ENCODE results near the gene HTR3D.
"Not testable (repeated sequence)": the region's sequence is repeated elsewhere in the genome, so short reads cannot be mapped to it uniquely, and the experiment has no call there.

The HTR3D gene

DNA sequence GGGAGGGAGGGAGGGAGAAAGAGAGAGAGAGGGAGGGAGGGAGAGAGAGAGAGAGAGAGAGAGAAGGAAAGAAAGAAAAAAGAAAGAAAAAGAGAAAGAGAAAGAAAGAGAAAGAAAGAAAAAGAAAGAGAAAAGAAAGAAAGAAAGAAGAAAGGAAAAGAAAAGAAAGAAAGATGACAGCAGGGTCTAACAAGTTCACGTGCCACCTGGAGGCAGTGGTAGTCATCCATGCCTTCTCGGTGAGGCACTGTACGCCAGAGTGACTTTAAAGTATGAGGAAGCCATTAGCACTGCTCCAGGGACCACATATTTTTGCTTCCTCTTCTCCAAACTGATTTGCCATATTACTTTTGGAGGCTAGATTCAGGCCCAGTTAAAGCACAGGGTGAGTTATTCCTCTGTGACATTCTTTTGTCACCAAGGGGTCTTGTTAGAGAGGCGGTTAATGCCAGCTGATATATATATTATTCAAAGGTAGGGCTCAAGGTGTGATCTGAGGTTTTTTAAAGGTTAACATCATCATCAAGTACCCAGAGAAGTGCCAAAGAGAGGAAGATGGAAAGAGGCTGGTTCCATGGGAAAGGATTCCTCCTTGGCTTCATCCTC is at the start of gene HTR3D:
TSS of gene HTR3D (plus strand) at position 556 of the 606 bp plus-strand sequence. CDS start at position 556, 0 bp downstream.
- no peak within 1 kb of the TSS for H3K4me3 ChIP-seq (ENCODE audit: low read depth, low read length)

DNA sequence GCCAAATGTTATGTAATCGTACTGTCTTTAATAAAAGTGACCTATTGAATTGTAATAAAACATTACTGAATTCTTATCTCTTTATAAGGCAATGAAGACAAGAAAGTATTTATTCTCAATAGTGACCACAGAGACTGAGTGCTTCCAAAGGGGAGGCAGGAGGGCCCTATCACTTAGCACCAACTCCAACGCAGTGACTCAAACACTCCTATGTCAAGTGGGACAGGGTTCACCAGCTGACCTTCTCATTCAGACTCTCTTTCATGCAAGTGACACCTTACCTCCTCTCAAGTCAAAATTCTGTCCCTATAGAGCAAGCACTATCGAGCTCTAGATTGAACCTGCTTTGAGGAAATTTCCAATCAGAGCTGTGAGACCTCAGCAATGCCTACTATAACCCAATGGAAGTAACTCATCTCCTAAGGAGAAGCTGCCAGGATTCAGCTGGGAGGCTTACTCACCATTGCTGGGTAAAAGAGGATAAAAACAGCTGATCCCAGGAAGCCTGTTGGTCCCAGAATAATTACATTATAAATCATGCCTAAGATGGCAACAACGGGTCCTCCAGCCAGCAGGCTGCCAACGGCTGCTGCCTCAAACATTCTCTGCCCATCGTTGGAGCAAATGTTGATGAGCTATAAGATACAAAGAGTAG is 49.4 kb upstream of the HTR3D start:
- H3K4me3 ChIP-seq (ENCODE audit: low read depth, low read length) = no peak overlapping the region

- H3K4me3 ChIP-seq (ENCODE audit: low read depth, low read length) = no peak overlapping the region
Measured at GRCh38 chr3:183984127-183984740, 47.3 kb upstream of the HTR3D start.

GRCh38 chr3:183984749-183985729 is 46.5 kb upstream of the HTR3D start:
- H3K4me3 ChIP-seq (ENCODE audit: low read depth, low read length) = no peak overlapping the region

GRCh38 chr3:183987000-183987600 is 44.4 kb upstream of the HTR3D start:
- H3K4me3 ChIP-seq (ENCODE audit: low read depth, low read length) = no peak overlapping the region

DNA sequence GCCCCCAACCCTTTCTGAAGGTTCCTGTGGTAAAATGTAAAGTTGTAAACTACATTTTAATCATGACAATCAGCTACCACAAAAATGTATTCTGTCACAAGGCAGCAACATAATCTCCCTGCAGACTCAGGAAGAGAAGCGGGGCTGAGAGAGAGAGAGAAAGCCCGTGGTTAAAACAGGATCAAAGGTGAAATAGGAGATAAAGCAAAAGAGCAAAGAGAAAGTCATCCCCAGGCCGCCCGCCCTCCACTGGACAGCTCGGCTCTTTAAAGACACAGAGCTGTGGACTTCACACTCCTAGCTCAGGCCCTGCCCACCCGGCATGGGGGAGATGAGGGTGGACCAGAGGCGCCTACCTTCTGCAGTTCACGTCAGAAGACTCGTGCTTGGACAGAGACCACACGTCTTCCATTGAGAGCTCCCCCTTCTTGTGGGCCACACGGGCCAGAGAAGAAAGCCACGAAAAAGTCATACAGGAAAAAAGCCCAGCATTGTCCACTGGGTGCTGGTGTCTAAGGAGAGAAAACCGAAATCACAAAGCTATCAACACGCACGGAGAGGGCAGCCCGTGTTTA is 43.2 kb upstream of the HTR3D start:
- H3K4me3 ChIP-seq (ENCODE audit: low read depth, low read length) = no peak overlapping the region

GRCh38 chr3:183991403-183991802 is 40.1 kb upstream of the HTR3D start:
- no peak overlapping the region for H3K4me3 ChIP-seq (ENCODE audit: low read depth, low read length)

GRCh38 chr3:184001761-184002160 is 29.8 kb upstream of the HTR3D start:
- H3K4me3 ChIP-seq (ENCODE audit: low read depth, low read length) = no peak overlapping the region

DNA sequence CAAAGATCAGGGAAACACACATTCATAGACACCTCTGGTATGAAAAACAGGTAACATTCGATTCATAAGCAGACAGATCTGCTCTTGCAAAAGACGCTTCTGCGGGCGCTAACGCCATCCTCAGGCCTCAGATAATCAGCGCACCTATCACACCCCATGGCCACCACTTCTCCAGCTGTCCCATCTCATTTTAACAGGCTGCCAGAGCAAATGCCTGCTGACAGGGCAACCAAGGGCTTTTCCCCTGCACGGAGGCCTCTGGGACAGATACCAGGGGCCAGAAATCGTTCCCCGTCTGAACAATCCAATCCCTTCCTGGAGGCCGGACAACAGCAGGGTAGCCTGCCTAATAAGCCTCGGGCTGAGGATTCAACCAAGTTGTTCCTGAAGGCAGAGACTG is 29.1 kb upstream of the HTR3D start:
- H3K4me3 ChIP-seq (ENCODE audit: low read depth, low read length) = no peak overlapping the region

DNA sequence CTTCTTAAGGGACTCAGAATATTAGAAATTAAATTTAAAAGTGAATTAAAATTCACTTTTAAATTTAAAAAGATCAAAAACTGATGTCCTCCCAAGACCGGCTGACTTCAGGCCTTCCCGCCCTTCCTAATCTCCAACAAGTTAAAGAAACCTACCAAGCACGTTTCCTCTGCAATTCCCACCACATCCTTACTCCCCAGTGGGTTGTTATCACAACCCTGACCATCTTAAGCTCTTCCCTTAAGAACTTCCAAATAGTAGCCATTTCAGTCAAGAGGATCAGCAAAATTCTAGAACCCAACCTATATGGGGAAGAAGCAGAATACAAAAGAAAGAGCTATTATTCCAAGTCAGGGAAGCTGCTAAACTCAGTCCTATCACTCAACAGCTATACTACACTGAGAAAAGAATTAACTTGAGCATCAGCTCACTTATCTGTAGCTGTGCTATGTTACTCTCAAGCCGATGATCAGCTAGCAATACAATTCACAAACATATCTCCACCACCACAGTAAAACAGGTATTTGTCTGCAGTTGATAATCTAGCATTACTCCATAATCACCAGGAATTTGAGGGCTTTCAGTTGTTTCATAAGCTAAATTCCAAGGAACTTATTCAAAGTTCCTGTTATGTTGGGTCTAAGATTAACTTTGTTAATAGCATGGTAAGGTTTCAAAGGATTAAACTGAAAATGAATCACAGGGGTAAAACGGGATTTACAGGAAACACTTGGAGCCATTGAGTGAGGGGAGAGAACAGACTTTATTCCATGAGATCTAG is 28.2 kb upstream of the HTR3D start:
- no peak overlapping the region for H3K4me3 ChIP-seq (ENCODE audit: low read depth, low read length)

GRCh38 chr3:184004476-184004875 is 27.1 kb upstream of the HTR3D start:
- no peak overlapping the region for H3K4me3 ChIP-seq (ENCODE audit: low read depth, low read length)

DNA sequence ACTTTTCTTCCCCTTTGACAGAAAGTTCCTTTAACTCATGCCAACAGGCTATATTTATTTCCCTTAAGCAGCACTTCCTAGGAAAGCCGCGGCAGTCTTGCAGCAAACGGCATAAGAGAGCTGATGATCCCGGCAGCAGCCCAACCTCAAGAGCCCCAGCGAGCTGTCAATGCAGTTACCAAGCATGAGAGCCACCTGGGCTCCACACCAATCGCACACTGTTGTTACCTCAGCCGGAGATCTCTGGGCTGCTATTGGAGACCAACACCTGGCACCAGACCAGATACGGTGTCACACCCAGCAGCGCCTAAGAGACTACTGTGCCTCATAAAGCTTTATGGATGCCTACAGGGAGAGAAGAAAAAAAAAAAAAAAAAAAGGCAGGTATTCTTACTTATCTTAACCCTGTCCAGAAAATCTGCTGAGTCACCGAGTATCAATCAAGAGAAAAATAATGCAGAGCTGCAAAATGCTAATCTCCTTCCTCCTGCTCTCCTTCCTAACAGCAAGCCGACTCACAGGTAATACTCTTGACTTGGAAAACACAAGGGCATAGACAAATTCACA is 25.5 kb upstream of the HTR3D start:
- no peak overlapping the region for H3K4me3 ChIP-seq (ENCODE audit: low read depth, low read length)

- H3K4me3 ChIP-seq (ENCODE audit: low read depth, low read length) = not testable (repeated sequence)
Measured at GRCh38 chr3:184007143-184007813, 24.3 kb upstream of the HTR3D start.

GRCh38 chr3:184008161-184008560 is 23.4 kb upstream of the HTR3D start:
- no peak overlapping the region for H3K4me3 ChIP-seq (ENCODE audit: low read depth, low read length)

DNA sequence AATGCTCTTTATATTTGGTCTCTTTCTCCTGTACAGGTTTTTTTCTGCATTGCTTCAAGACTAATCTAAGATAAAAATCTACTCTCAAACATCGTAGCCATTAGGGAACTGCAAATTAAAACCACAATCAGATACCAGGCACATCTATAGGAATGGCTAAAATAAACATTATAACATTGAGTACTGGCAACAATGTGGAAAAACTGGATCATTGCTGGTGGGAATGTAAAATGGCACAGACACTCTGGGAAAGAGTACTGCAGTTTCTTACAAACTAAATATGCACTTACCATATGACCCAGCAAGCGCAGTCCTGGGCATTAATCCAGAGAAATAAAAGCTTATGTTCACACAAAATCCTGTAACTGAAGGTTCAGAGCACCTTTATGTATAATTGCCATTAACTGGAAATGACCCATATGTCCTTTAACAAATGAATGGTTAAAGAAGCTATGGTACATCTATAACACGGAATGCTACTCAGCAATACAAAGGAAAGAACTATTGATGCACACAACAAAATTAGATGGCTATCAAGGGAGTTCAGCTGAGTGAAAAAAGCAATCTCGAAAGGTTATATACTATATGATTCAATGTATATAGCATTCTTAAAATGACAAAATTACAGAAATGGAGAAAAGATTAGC is 20.2 kb upstream of the HTR3D start:
- H3K4me3 ChIP-seq (ENCODE audit: low read depth, low read length) = no peak overlapping the region

GRCh38 chr3:184011937-184012889 is 19.3 kb upstream of the HTR3D start:
- H3K4me3 ChIP-seq (ENCODE audit: low read depth, low read length) = no peak overlapping the region

DNA sequence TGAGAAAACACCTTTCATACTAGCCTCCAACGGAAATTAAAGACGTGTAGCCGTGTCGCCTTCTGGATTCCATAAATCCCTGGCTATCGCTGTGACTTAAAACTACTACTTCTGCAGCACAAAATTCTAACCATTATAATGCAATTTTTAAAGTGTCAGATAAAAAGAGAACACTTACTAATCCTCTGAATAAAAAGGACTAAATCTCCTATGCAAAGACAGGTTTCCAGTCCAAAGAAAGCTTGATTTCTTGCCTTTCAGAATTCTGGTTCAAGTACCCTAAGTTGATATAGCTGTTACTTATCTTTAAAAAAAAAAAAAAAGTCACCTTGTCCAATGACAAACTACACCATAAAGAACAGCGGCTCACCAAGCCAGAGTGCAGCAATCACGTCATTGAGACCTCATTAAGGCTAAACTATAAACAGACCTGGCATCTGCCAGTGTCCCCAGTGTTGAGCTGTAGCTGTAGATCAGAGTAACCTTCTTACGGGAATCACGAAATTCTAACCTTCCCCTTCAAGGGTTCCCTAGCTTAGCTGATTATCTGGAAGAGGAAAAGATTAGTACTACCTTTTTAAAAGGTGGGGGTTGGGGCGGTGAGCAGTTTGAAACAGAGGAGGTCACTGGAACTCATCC is 16.0 kb upstream of the HTR3D start:
- no peak overlapping the region for H3K4me3 ChIP-seq (ENCODE audit: low read depth, low read length)
